NCI-H2196 treated with DMSO at 0.1 percent for 48 hours (cell line): ENCODE measurements around the gene SNAPIN.

ENCODE experiments used
- DNase-seq: peaks from one replicate; lab custom pipeline; 2025; ENCODE audit not compliant: unreplicated experiment; lab: John Stamatoyannopoulos, UW

The SNAPIN gene

GRCh38 chr1:153673511-153673910 lies 15.0 kb downstream of the SNAPIN start:
- DNase-seq = no peak

GRCh38 chr1:153677718-153678518 lies 19.4 kb downstream of the SNAPIN start:
- peak; percentile 7 for DNase-seq

- DNase-seq = no peak
Measured at GRCh38 chr1:153678519-153679336, 20.2 kb downstream of the SNAPIN start, which contains the start of gene NPR1. Gene NPR1 (plus strand): TSS chr1:153678688. CDS start chr1:153679109, 421 bp downstream.

- DNase-seq = no peak
Measured at GRCh38 chr1:153679337-153680119, 21.0 kb downstream of the SNAPIN start.

GRCh38 chr1:153680120-153680403 lies 21.6 kb downstream of the SNAPIN start:
- DNase-seq = no peak

- no peak for DNase-seq
Measured at GRCh38 chr1:153682730-153683129, 24.2 kb downstream of the SNAPIN start.

- DNase-seq = no peak
Measured at GRCh38 chr1:153683854-153684253, 25.4 kb downstream of the SNAPIN start.

GRCh38 chr1:153684892-153685291 lies 26.4 kb downstream of the SNAPIN start:
- no peak for DNase-seq

- no peak for DNase-seq
Measured at GRCh38 chr1:153685544-153686340, 27.2 kb downstream of the SNAPIN start.

- no peak for DNase-seq
Measured at GRCh38 chr1:153687346-153688125, 29.0 kb downstream of the SNAPIN start.

GRCh38 chr1:153688276-153688675 lies 29.8 kb downstream of the SNAPIN start:
- no peak for DNase-seq

GRCh38 chr1:153688736-153689328 lies 30.3 kb downstream of the SNAPIN start:
- DNase-seq = no peak

- no peak for DNase-seq
Measured at GRCh38 chr1:153693466-153693865, 35.0 kb downstream of the SNAPIN start.

GRCh38 chr1:153696741-153697140 lies 38.2 kb downstream of the SNAPIN start:
- no peak for DNase-seq

- DNase-seq = no peak
Measured at GRCh38 chr1:153697191-153698019, 38.9 kb downstream of the SNAPIN start.

GRCh38 chr1:153698020-153698922 lies 39.8 kb downstream of the SNAPIN start:
- no peak for DNase-seq

GRCh38 chr1:153698923-153699714 lies 40.6 kb downstream of the SNAPIN start:
- DNase-seq = no peak
